Gastroesophageal sphincter (tissue), 3 donors: Measurements from ENCODE around the gene PDCL3.

ENCODE experiments used
- POLR2AphosphoS5 ChIP-seq: sonication (generic); formaldehyde crosslinking; IDR thresholded peaks from one replicate; pipeline ENCODE4 v1.6.1; 2017; ENCODE audit warnings: antibody characterized with exemption
- TF ChIP-seq, protein P1 (sequence below), 4 experiments: fragments of 200-600 bp in 2 of 4; fragments of 450-650 bp in 2 of 4; sonication (generic) in 1 of 4; IDR thresholded peaks; one replicate each; pipeline ENCODE4 v1.5.1; 2017 to 2019; ENCODE audit warnings: antibody characterized with exemption in 4 of 4, mild to moderate bottlenecking in 2 of 4, moderate library complexity in 2 of 4

- TF ChIP-seq POLR2AphosphoS5 = no peak
- TF ChIP-seq, protein P1, sequence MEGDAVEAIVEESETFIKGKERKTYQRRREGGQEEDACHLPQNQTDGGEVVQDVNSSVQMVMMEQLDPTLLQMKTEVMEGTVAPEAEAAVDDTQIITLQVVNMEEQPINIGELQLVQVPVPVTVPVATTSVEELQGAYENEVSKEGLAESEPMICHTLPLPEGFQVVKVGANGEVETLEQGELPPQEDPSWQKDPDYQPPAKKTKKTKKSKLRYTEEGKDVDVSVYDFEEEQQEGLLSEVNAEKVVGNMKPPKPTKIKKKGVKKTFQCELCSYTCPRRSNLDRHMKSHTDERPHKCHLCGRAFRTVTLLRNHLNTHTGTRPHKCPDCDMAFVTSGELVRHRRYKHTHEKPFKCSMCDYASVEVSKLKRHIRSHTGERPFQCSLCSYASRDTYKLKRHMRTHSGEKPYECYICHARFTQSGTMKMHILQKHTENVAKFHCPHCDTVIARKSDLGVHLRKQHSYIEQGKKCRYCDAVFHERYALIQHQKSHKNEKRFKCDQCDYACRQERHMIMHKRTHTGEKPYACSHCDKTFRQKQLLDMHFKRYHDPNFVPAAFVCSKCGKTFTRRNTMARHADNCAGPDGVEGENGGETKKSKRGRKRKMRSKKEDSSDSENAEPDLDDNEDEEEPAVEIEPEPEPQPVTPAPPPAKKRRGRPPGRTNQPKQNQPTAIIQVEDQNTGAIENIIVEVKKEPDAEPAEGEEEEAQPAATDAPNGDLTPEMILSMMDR (IDR thresholded peaks at IDR 0.05) = no peak
These were observed 43.5 kb downstream of the PDCL3 start for GRCh38 chr2:100606332-100606725.
